HEK293 (cell line): ENCODE measurements around the gene LEMD1.

Experiments used
- CTCF ChIA-PET: fragments of 350-600 bp; formaldehyde crosslinking; extraction: SDS; loops from one replicate; lab custom pipeline; 2021; ENCODE audit warnings: antibody characterized with exemption; lab: Yijun Ruan, JAX
- POLR2A ChIA-PET: fragments of 300-600 bp; formaldehyde crosslinking; extraction: SDS; loops from one replicate; lab custom pipeline; 2020; ENCODE audit warnings: antibody characterized with exemption, inconsistent platforms; lab: Yijun Ruan, JAX
- H3K27ac ChIP-seq: fragments of 200-500 bp; sonication (Bioruptor generic); 2 replicates; pipeline ENCODE4 v1.5.1; 2014; ENCODE audit warnings: low read depth, low read length, control low read depth, inconsistent platforms; ENCODE audit errors: extremely low read depth
- H3K36me3 ChIP-seq, 2 experiments: fragments of 200-500 bp in 1 of 2; sonication (Bioruptor generic) in 1 of 2; 1 replicate in 1 of 2; 2 replicates in 1 of 2; pipeline ENCODE4 v1.5.1; 2014 to 2017; ENCODE audit warnings: inconsistent platforms in 2 of 2, low read length in 2 of 2; ENCODE audit not compliant: control insufficient read depth in 2 of 2, insufficient read depth in 1 of 2
- H3K4me1 ChIP-seq: fragments of 200-500 bp; sonication (Bioruptor generic); 2 replicates; pipeline ENCODE4 v1.5.1; 2014; ENCODE audit warnings: mild to moderate bottlenecking, low read length, inconsistent platforms; ENCODE audit not compliant: control insufficient read depth, insufficient read depth
- H3K4me3 ChIP-seq: 2 replicates; pipeline ENCODE4 v1.5.1; 2011; ENCODE audit warnings: low read depth, mild to moderate bottlenecking, control low read depth, low read length, moderate library complexity
- H3K9me3 ChIP-seq: fragments of 200-500 bp; sonication (Bioruptor generic); 2 replicates; pipeline ENCODE4 v1.5.1; 2014; ENCODE audit warnings: low read depth, low read length, inconsistent platforms; ENCODE audit not compliant: control insufficient read depth, insufficient read depth
- EGR2 ChIP-seq: fragments of 450-650 bp; formaldehyde crosslinking; IDR thresholded peaks from 2 replicates; pipeline ENCODE4 v1.5.1; 2016; ENCODE audit warnings: low read depth, missing biosample characterization, missing genetic modification characterization
- GLI2 ChIP-seq: fragments of 450-650 bp; formaldehyde crosslinking; IDR thresholded peaks from 2 replicates; pipeline ENCODE4; 2017; ENCODE audit warnings: missing biosample characterization, missing genetic modification characterization, low read depth, borderline replicate concordance
- GLIS1 ChIP-seq: fragments of 450-650 bp; formaldehyde crosslinking; IDR thresholded peaks from 2 replicates; pipeline ENCODE4 v1.5.1; 2016; ENCODE audit warnings: missing biosample characterization, missing genetic modification characterization
- GLIS2 ChIP-seq: fragments of 450-650 bp; formaldehyde crosslinking; IDR thresholded peaks from 2 replicates; pipeline ENCODE4 v1.5.1; 2016; ENCODE audit warnings: missing biosample characterization, missing genetic modification characterization
- PRDM10 ChIP-seq: fragments of 450-650 bp; formaldehyde crosslinking; IDR thresholded peaks from 2 replicates; pipeline ENCODE4 v1.5.1; 2016; ENCODE audit warnings: missing biosample characterization, missing genetic modification characterization
- SALL2 ChIP-seq: fragments of 450-650 bp; formaldehyde crosslinking; IDR thresholded peaks from 2 replicates; pipeline ENCODE4 v1.5.0; 2017; ENCODE audit warnings: missing biosample characterization, mild to moderate bottlenecking, missing genetic modification characterization, borderline replicate concordance
- ZBTB8A ChIP-seq: fragments of 450-650 bp; formaldehyde crosslinking; IDR thresholded peaks from 2 replicates; pipeline ENCODE4 v1.5.1; 2016; ENCODE audit warnings: missing biosample characterization, missing genetic modification characterization
- ZNF169 ChIP-seq: fragments of 450-650 bp; formaldehyde crosslinking; IDR thresholded peaks from 2 replicates; pipeline ENCODE4 v1.5.1; 2016; ENCODE audit warnings: missing biosample characterization, missing genetic modification characterization
- ZNF335 ChIP-seq: fragments of 450-650 bp; formaldehyde crosslinking; conservative IDR thresholded peaks from 2 replicates; pipeline ENCODE4 v1.5.1; 2016; ENCODE audit warnings: missing biosample characterization, missing genetic modification characterization
- ZNF416 ChIP-seq: fragments of 450-650 bp; formaldehyde crosslinking; IDR thresholded peaks from 2 replicates; pipeline ENCODE4 v1.5.1; 2016; ENCODE audit warnings: missing biosample characterization, missing genetic modification characterization
- ZNF561 ChIP-seq: fragments of 450-650 bp; IDR thresholded peaks from 2 replicates; pipeline ENCODE4 v1.5.1; 2018; ENCODE audit warnings: missing biosample characterization, missing genetic modification characterization, borderline replicate concordance
- ZNF701 ChIP-seq: fragments of 450-650 bp; formaldehyde crosslinking; IDR thresholded peaks from 2 replicates; pipeline ENCODE4 v1.5.1; 2016; ENCODE audit warnings: missing biosample characterization, missing genetic modification characterization
- TF ChIP-seq, protein P1 (sequence below): fragments of 450-650 bp; formaldehyde crosslinking; IDR thresholded peaks from 2 replicates; pipeline ENCODE4 v1.5.1; 2017; ENCODE audit warnings: missing biosample characterization, missing genetic modification characterization
- TF ChIP-seq, protein P2 (sequence below): fragments of 450-650 bp; formaldehyde crosslinking; optimal IDR thresholded peaks from 2 replicates; pipeline ENCODE3; 2016; ENCODE audit warnings: missing biosample characterization, mild to moderate bottlenecking, missing genetic modification characterization
- TF ChIP-seq, protein P3 (sequence below): fragments of 450-650 bp; formaldehyde crosslinking; conservative IDR thresholded peaks from 2 replicates; pipeline ENCODE4 v1.5.1; 2016; ENCODE audit warnings: low read depth, missing biosample characterization, missing genetic modification characterization
- TF ChIP-seq, protein P4 (sequence below): fragments of 450-650 bp; formaldehyde crosslinking; IDR thresholded peaks from 2 replicates; pipeline ENCODE4 v1.5.1; 2016; ENCODE audit warnings: missing biosample characterization, missing genetic modification characterization, borderline replicate concordance

Gene LEMD1

DNA sequence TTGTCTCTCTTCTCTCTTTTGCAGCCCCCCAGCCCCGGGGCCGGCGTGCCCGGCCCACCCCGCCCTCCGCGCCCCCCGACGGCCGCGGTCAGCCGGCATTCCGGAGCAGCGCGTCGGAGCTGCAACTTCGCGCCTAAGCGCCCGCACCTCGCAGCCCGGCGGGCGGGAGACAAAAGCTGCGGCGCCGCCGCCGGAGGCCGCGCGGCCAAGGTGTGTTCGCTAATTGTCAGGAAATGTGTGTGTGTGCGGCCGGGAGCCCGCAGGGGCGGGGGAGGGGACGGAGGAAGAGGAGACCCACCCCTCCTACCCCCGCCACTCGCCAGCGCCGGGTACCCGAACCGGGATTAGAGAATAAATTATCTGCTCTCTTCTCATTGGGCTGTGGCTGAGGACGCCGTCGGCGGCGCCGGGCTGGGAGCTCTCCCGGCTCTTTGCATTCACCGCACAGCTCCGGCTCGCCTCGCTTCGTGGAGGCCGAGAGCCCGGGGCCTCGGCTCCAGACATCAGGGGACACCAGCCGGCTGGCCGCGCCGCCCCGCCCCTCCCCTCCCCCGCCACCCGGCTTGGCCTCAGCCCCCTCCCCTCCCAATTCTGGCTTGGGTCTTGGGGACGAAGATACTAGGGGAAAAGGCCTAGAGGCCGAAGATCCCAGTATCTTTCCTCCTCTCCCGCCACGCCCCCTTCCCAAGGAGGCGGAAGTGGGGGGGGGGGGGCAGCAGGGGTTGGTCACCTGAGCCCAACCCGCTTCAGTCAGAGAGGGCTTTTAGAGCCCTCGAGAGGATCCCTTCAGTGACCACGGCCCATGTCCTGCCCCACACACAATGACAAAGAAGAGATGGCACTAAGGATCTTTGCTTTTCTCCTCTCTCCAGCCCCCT lies 35.3 kb upstream of the LEMD1 start (continued):
- TF ChIP-seq ZNF561 (tag by site-specific recombination): 0 out of 2 replicates have a peak, but pooled peaks have one; percentile 18

DNA sequence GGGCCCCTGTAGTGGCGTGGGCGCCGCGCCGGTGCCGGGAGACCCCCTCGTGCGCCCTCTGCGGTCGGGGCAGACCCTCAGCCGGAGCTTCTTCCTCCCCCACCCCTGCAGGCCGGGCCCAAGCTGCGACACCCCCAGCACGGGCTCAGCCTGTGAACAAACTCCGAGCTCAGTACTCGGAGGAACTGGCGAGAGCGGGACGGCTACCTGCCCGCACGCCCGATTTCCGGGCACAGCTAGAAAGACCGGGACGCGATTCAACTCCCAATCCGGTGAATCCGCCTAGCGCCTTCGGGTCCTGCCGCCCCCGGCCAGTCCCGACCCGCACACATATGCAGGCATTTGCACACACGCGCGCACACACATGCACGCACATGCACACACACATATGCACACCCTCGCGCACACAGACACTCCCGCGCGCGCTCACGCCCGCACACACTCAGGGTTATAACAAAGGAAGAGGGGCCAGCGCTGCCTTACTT lies 34.6 kb upstream of the LEMD1 start:
- Histone ChIP-seq H3K27ac (no peak overlapping the region), H3K9me3 (no peaks in the 10 kb centered on the region), H3K4me3 (peak overlapping the region; percentile 34; the same call in 1 of the 2 replicates), H3K36me3 (no peaks in the 10 kb centered on the region), H3K4me1 (no peaks in the 10 kb centered on the region; the same call in 1 of the 2 replicates)
- POLR2A ChIA-PET: no interaction called here
- CTCF ChIA-PET: interaction anchor here (0.7 to 3.7 kb wide), 6 partner anchors 20 to 68 kb away, joined by 3 to 24 read pairs (median 4); no protein-coding TSS in a partner anchor
- TF ChIP-seq, protein P1, sequence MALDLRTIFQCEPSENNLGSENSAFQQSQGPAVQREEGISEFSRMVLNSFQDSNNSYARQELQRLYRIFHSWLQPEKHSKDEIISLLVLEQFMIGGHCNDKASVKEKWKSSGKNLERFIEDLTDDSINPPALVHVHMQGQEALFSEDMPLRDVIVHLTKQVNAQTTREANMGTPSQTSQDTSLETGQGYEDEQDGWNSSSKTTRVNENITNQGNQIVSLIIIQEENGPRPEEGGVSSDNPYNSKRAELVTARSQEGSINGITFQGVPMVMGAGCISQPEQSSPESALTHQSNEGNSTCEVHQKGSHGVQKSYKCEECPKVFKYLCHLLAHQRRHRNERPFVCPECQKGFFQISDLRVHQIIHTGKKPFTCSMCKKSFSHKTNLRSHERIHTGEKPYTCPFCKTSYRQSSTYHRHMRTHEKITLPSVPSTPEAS (tag by site-specific recombination): peak; percentile 97
- TF ChIP-seq, protein P2, sequence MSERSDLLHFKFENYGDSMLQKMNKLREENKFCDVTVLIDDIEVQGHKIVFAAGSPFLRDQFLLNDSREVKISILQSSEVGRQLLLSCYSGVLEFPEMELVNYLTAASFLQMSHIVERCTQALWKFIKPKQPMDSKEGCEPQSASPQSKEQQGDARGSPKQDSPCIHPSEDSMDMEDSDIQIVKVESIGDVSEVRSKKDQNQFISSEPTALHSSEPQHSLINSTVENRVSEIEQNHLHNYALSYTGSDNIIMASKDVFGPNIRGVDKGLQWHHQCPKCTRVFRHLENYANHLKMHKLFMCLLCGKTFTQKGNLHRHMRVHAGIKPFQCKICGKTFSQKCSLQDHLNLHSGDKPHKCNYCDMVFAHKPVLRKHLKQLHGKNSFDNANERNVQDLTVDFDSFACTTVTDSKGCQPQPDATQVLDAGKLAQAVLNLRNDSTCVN (tag by site-specific recombination): peak; percentile 89
- TF ChIP-seq ZNF416 (tag by site-specific recombination) (no peak), ZBTB8A (tag by site-specific recombination) (peak; percentile 59; the same call in 1 of the 2 replicates), ZNF169 (no peak), PRDM10 (tag by site-specific recombination) (no peak), SALL2 (tag by site-specific recombination) (no peak), ZNF701 (tag by site-specific recombination) (no peak), GLI2 (tag by site-specific recombination) (no peak), GLIS2 (tag by site-specific recombination) (peak; percentile 70), EGR2 (tag by site-specific recombination) (0 out of 2 replicates have a peak, but pooled peaks have one; percentile 20), GLIS1 (tag by site-specific recombination) (peak; percentile 40; the same call in 1 of the 2 replicates), ZNF335 (peak; percentile 94)
- TF ChIP-seq, protein P3, sequence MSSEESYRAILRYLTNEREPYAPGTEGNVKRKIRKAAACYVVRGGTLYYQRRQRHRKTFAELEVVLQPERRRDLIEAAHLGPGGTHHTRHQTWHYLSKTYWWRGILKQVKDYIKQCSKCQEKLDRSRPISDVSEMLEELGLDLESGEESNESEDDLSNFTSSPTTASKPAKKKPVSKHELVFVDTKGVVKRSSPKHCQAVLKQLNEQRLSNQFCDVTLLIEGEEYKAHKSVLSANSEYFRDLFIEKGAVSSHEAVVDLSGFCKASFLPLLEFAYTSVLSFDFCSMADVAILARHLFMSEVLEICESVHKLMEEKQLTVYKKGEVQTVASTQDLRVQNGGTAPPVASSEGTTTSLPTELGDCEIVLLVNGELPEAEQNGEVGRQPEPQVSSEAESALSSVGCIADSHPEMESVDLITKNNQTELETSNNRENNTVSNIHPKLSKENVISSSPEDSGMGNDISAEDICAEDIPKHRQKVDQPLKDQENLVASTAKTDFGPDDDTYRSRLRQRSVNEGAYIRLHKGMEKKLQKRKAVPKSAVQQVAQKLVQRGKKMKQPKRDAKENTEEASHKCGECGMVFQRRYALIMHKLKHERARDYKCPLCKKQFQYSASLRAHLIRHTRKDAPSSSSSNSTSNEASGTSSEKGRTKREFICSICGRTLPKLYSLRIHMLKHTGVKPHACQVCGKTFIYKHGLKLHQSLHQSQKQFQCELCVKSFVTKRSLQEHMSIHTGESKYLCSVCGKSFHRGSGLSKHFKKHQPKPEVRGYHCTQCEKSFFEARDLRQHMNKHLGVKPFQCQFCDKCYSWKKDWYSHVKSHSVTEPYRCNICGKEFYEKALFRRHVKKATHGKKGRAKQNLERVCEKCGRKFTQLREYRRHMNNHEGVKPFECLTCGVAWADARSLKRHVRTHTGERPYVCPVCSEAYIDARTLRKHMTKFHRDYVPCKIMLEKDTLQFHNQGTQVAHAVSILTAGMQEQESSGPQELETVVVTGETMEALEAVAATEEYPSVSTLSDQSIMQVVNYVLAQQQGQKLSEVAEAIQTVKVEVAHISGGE (tag by site-specific recombination): peak; percentile 72; the same call in 1 of the 2 replicates
- TF ChIP-seq, protein P4, sequence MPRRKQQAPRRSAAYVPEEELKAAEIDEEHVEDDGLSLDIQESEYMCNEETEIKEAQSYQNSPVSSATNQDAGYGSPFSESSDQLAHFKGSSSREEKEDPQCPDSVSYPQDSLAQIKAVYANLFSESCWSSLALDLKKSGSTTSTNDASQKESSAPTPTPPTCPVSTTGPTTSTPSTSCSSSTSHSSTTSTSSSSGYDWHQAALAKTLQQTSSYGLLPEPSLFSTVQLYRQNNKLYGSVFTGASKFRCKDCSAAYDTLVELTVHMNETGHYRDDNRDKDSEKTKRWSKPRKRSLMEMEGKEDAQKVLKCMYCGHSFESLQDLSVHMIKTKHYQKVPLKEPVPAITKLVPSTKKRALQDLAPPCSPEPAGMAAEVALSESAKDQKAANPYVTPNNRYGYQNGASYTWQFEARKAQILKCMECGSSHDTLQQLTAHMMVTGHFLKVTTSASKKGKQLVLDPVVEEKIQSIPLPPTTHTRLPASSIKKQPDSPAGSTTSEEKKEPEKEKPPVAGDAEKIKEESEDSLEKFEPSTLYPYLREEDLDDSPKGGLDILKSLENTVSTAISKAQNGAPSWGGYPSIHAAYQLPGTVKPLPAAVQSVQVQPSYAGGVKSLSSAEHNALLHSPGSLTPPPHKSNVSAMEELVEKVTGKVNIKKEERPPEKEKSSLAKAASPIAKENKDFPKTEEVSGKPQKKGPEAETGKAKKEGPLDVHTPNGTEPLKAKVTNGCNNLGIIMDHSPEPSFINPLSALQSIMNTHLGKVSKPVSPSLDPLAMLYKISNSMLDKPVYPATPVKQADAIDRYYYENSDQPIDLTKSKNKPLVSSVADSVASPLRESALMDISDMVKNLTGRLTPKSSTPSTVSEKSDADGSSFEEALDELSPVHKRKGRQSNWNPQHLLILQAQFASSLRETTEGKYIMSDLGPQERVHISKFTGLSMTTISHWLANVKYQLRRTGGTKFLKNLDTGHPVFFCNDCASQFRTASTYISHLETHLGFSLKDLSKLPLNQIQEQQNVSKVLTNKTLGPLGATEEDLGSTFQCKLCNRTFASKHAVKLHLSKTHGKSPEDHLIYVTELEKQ (tag by site-specific recombination): no peak
